GM18873 (cell line): Measurements from ENCODE around the gene HCN4.

Source experiments
- ATAC-seq: cut with Tn5 transposase; IDR thresholded peaks from one replicate; pipeline ENCODE4 v1.9.1; 2021; ENCODE audit warnings: mild to moderate bottlenecking, moderate library complexity, moderate number of reproducible peaks; ENCODE audit not compliant: unreplicated experiment, low FRiP score

HCN4 gene

DNA sequence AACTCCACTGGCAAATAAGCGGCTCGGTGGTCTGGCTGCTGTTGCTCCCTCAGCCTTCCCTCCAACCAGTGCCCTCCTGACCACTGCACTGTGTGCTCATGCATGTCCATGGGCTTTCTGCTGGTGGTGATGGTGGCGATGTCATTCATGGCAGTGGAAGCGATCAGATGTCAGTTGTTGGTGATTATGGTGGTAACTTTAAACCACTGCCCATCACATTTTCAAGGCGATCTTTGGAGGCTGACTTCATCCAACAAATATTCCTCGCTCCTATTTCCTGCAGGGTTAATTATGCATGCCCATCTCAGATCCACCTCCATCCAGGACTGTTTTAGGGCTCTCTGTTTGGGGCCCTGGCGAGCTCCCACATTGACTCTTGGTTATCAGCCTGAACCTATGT, 13.4 kb upstream of the HCN4 start:
- no peak for ATAC-seq

DNA sequence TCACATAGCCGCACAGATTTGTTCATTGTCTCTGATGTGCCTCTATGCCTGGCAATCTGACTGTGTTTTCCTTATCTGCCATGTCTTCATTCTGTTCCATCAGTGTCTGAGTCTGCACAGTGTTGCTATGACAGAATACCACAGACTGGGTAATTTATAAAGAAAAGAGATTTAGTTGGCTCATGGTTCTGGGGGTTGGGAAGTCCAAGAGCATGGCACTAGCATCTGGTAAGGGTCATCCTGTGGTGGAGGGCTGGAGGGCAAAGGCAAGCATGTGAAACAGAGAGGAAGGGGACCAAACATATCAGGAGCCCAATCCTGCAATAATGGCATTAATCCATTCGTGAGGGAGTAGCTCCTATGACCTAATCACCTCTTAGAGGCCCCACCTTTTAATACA, 11.9 kb upstream of the HCN4 start:
- no peak for ATAC-seq

DNA sequence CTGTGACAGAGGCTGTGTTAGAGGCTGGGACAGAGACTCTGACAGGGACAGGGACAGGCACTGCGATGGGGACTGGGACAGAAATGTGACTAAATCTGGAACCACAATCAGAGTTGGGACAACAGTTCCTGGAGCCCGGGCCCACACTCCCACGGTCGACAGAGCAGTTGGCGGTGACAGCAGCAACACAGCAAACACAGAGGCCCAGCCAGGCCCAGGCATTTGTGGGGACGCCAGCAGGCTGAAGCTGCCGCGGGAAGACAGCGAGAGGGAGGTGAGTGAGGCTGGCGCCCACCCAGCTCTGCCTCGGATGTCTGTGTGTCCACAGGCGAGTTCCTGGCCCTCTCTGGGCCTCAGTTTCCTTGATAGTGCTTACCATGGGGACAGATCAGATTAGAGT, 9.3 kb upstream of the HCN4 start:
- ATAC-seq: no peak

DNA sequence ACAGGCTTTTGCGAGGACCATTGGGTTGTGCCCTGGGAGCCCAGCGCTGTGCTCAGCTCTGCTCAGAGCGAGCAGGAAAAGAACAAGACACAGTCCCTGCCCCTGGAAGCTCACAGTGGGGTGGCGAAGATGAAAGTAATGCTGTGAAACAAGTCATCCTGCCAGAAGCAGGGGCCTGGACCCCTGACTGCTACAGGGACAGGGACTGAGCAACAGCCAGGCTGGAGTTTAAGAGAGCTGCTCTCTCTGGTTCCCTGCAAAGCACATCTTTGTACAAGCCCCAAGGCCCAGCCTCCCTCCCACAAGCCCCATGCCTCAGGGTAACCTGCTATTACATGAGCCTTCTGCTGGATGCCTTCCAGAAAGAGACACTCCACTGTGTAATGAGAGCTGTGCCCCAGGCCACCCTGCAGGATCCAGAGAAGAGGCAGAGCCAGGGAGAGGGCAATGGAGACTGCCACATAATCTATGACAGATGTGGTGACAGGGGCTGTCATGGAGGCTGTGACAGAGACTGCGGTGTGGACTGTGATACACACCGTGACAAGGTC, 7.1 kb upstream of the HCN4 start:
- ATAC-seq: no peak

DNA sequence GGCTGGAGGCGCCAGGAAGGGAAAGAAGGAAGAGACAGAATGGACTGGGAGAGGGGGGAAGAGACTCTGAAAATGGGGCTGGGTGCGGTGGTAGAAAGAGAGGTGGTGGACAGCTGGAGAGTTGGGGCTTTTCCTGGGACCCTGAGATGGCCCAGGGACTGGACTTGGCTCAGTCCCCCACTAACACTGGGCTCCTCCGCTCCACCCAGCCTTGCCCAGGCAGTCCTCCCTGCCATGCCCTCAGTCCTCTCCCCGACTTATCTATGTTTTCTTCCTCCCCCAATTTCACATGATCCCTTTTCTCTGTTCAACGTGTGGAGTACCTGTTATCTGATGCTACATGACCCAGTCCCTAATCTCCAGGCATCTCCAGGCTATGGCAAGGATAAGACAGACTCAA, 6.3 kb upstream of the HCN4 start:
- ATAC-seq: no peak

DNA sequence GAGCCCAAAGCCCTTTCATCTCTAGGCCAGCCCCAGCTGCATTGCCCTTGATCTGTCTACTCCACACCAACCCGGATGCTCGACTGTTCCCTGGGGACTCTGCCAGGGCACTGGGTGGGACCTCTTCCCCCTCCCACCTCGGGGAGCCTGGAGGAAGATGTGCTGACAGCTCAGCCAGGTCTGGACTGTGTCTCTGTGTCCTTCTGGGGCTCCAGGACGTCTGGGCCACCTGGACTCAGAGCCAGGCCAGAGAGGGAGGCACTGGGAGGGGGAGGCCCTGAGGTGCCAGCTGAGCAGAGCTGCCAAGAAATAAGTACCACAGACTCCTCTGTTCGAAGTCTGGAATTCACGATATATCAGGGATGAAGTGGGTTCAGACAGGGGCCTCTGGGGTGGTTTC, 5.8 kb upstream of the HCN4 start:
- ATAC-seq: no peak

DNA sequence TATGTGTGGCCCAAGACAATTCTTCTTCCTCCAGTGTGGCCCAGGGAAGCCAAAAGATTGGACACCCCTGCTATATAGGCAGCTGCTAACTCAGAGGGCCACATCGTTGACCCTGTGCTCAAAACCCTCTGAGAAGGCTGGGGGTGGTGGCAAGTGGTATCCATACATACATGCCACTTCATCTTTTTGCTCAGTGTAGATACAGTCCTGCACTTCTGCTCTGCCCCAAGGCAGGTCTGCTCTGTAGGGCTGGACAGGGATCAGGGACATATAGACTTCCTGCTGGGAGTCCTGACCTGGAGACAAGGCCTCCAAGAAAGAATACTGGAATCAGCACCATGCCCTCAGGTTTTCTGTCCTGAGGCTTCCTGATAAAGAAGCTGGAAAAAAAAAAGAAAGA, 4.5 kb upstream of the HCN4 start:
- ATAC-seq: no peak

DNA sequence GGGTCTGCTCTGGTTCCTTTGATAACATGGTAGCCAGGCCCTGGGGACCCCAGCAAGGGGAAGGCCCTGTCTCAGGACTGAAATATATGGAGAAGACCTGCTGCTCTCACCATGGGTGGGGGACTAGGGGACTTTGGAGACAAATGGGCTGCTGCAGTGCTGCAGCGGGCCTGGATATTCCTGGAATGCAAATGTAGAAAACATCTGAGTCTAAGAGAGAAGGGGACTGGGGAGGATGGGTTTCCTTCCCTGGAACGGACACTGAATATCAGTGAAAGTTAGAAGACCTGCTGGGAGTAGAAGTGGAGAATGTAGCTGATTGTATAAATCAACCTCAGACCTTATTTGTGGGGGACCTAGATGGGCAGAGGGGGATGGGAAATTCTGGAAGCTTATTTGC, 3.1 kb upstream of the HCN4 start:
- ATAC-seq: no peak

- ATAC-seq: no peak
Observed at GRCh38 chr15:73370151-73370550, 1.4 kb upstream of the HCN4 start.

- no peak for ATAC-seq
Observed at GRCh38 chr15:73369154-73369694, 466 bp upstream of the HCN4 start.

DNA sequence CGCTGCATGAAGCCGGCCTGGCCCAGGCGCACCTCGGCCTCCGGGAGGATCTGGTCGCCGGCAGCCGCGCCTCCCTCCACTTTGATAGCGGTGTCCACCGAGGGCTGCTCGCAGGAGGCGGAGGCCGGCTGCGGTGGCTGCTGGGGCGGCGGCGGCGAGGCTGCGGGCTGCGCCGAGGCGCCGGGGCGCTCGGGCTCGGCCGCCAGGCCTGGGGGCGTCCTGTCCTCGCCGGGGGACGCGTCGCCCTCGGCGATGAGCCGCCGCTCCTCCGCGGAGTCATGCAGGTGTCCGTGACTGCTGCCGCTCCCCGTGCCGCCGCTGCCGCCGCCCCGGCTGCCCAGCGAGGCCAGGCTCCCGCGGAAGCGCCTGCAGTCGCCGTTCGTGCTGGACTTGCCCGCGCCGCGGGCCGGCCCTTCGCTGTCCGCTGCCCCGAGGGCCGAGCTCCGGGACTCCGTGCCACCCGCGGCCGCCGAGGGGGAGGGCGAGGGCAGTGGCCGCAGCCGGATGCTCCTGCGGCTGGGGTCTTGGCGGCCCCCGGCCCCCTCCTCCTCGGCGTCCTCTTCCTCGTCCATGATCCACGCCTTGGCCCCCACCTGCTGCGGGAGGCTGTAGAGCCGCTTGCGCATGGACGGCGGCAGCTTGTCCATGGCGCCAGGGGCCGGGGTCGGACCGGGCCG, 996 bp downstream of the HCN4 start:
- ATAC-seq: no peak

GRCh38 chr15:73366766-73367623, 1.8 kb downstream of the HCN4 start:
- ATAC-seq: no peak

DNA sequence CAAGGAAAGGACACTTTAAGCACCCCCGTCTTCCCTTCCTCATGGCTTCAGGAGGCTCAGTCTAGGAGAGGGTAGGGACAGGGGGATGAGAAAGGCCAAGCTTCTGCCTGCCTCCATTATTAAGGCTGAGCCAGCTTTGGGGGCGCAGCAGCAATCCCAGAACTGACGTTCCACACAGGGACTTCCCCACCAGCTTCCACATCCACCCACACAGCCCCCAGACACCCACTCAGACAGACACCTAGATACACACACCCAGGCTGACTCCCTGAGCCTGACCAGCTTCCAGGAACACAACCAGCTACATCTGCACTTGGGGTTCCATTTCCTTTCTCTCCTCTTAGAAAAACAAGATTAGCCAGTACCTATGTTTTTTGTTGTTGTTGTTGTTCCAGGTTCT, 4.7 kb downstream of the HCN4 start:
- ATAC-seq: no peak

GRCh38 chr15:73362900-73363299, 5.9 kb downstream of the HCN4 start:
- no peak for ATAC-seq

GRCh38 chr15:73361337-73361736, 7.4 kb downstream of the HCN4 start:
- no peak for ATAC-seq

DNA sequence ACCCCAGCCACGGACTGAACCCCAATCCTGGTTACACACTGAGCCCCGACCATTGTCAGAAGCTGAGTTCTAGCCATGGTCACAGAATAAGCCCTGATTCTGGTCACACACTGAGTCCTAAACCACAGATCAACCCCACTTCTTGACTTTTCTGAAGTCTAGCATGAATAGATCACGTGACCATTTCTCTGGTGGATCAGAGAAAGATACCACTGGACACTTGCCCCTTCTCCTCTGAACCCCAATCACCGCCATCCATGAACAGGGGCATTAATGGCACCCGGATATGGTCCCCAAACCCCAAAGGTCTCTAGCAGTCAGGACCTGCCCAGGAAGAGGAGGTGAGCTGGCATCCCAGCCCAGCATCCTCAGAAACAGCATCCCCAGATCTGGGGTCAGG, 9.1 kb downstream of the HCN4 start:
- ATAC-seq: no peak

DNA sequence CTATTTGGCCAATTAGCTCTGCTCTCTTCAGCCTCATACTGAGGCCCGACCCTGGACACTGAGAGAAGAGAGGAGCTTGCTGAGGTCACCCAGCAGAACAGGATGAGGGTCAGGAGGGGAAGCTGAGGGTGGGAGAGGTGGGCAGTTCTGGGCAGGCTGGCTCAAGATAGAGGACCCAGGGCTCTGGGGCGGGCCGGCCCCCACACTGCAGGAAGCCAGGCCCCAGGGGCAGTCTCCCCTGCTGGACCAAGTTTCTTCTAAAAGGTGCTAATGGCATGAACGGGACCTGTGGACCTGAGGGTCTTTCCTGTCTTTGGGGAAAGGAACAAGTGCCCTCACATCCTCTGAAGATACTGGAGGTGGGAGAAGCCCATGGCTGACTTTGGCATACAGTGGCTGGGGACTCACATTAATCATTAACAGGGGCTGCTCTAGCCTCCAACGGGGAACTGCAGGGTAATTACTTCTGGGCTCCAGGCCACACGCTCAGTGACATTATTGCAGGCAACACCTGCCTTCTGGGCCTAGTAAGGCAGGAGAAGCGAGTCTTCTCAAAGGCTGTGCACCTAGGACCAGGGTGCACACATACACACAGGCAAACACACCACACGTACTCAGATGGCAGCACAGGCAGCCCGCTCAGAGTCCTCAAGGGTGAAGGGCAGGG, 10.6 kb downstream of the HCN4 start:
- no peak for ATAC-seq

GRCh38 chr15:73355612-73356265, 13.0 kb downstream of the HCN4 start:
- no peak for ATAC-seq

- ATAC-seq: no peak
Observed at GRCh38 chr15:73354241-73354640, 14.5 kb downstream of the HCN4 start.

- no peak for ATAC-seq
Observed at GRCh38 chr15:73353734-73354133, 15.0 kb downstream of the HCN4 start.
